Stimulated activated naive CD4-positive, alpha-beta T cell (primary cell): Measurements from ENCODE around the gene GRM5.

Experiments used
- DNase-seq, 6 experiments: peaks; one replicate each; lab custom pipeline; 2025; lab: John Stamatoyannopoulos, UW

Gene GRM5

GRCh38 chr11:88701816-88702215 is 364.0 kb downstream of the GRM5 start:
- no peak for DNase-seq

GRCh38 chr11:88697139-88697538 is 368.6 kb downstream of the GRM5 start:
- no peak for DNase-seq

GRCh38 chr11:88695689-88696414 is 369.9 kb downstream of the GRM5 start:
- DNase-seq = no peak

GRCh38 chr11:88692306-88693086 is 373.3 kb downstream of the GRM5 start:
- no peak for DNase-seq

- DNase-seq = peak in 4 of 6 experiments; percentile 9 to 51 (median 32)
These were observed 376.1 kb downstream of the GRM5 start for GRCh38 chr11:88689548-88690240.

- DNase-seq = no peak
These were observed 382.8 kb downstream of the GRM5 start for GRCh38 chr11:88683024-88683423.

GRCh38 chr11:88680806-88681205 is 385.0 kb downstream of the GRM5 start:
- DNase-seq = no peak

GRCh38 chr11:88666364-88666763 is 399.4 kb downstream of the GRM5 start:
- DNase-seq = no peak

- no peak for DNase-seq
These were observed 408.6 kb downstream of the GRM5 start for GRCh38 chr11:88657076-88657738.

GRCh38 chr11:88656283-88656682 is 409.5 kb downstream of the GRM5 start:
- no peak for DNase-seq

GRCh38 chr11:88655656-88656055 is 410.1 kb downstream of the GRM5 start:
- no peak for DNase-seq

GRCh38 chr11:88655196-88655595 is 410.6 kb downstream of the GRM5 start:
- no peak for DNase-seq

- no peak for DNase-seq
These were observed 414.2 kb downstream of the GRM5 start for GRCh38 chr11:88651556-88651955.

GRCh38 chr11:88644724-88645123 is 421.1 kb downstream of the GRM5 start:
- no peak for DNase-seq

- DNase-seq = no peak
These were observed 433.6 kb downstream of the GRM5 start for GRCh38 chr11:88632163-88632562.

- no peak for DNase-seq
These were observed 434.3 kb downstream of the GRM5 start for GRCh38 chr11:88631497-88631896.

GRCh38 chr11:88629496-88629895 is 436.3 kb downstream of the GRM5 start:
- no peak for DNase-seq

GRCh38 chr11:88626216-88626615 is 439.6 kb downstream of the GRM5 start:
- DNase-seq = no peak

GRCh38 chr11:88623531-88623930 is 442.3 kb downstream of the GRM5 start:
- no peak for DNase-seq

GRCh38 chr11:88620568-88621130 is 445.1 kb downstream of the GRM5 start:
- no peak for DNase-seq

GRCh38 chr11:88619656-88620385 is 446.0 kb downstream of the GRM5 start:
- DNase-seq = no peak
